ENCODE results near the gene GUCD1.

GUCD1 gene

DNA sequence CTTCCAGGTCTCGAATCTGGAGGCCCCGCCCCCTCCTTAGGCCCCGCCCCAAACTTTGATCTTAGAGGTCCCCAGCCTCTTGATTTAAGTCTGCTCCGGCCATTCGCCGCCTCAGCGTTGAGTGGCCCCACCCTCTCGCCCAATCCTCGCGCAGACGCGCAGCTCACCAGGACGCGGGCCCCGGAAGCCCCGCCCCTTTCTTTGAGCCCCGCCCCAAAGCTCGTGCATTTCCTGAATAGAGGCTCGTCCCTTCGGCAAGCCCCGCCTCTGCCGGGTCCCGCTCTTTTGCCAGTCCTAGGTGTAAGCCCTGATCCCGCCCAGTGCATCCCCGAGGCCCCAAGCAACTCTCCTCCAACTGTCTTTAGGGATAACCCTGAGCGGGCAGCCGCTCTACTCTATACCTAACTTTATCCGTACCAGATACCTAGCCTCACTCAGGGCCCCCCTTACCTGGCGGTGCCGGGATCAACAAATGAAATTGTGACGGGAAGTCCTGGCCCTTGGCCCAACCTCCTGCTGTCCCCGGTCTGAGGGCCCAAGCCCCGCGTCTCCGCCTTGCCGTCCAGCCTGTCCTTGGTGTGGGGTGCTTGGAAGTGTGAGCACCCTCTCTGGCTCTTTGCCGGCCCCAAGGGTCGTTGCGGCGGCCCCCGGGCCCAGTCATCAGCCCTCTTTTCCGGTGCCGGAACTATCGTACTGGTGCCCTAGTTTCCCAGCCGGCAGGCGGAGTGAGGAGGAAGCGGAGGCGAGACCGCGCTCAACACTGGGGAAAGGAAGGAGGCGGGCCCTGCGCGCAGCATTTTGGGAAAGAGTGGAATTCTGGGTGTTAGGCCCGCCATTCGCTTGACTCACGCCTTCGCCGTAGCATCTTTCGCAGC, 464 bp upstream of the GUCD1 start, which contains the start of gene SNRPD3 (continued):
- TF ChIP-seq ZNF24 (tag by site-specific recombination; IDR thresholded peaks at IDR 0.05) (peak; percentile 90), ZNF664 (tag by site-specific recombination; IDR thresholded peaks at IDR 0.05) (peak; percentile 11; the same call in 1 of the 2 replicates), ZNF157 (tag by site-specific recombination; IDR thresholded peaks at IDR 0.05) (no peak), OSR2 (tag by site-specific recombination; IDR thresholded peaks at IDR 0.05) (no peak), ZNF48 (tag by site-specific recombination; IDR thresholded peaks at IDR 0.05) (no peak), REPIN1 (tag by site-specific recombination; IDR thresholded peaks at IDR 0.05; ENCODE audit: low read depth) (0 out of 2 replicates have a peak, but pooled peaks have one; percentile 92), ZFP37 (tag by site-specific recombination; IDR thresholded peaks at IDR 0.05) (peak; percentile 98), GLI2 (tag by site-specific recombination; IDR thresholded peaks at IDR 0.05; ENCODE audit: borderline replicate concordance, low read depth) (no peak), ZNF76 (tag by site-specific recombination; IDR thresholded peaks at IDR 0.05; ENCODE audit: borderline replicate concordance, low read depth) (peak; percentile 99), ZNF548 (tag by site-specific recombination; IDR thresholded peaks at IDR 0.05) (no peak), ZNF174 (tag by site-specific recombination; IDR thresholded peaks at IDR 0.05) (no peak), WT1 (tag by site-specific recombination; IDR thresholded peaks at IDR 0.05) (peak; percentile 25), ZFHX2 (tag by site-specific recombination; conservative IDR thresholded peaks at IDR 0.05) (peak; percentile 90), ZNF302 (tag by site-specific recombination; IDR thresholded peaks at IDR 0.05; ENCODE audit: low read depth) (0 out of 2 replicates have a peak, but pooled peaks have one; percentile 21), ZFP41 (tag by site-specific recombination; IDR thresholded peaks at IDR 0.05; ENCODE audit: borderline replicate concordance) (0 out of 2 replicates have a peak, but pooled peaks have one; percentile 13), ZNF433 (tag by site-specific recombination; IDR thresholded peaks at IDR 0.05; ENCODE audit: low read depth) (no peak), ZNF549 (tag by site-specific recombination; IDR thresholded peaks at IDR 0.05) (no peak), MYNN (tag by site-specific recombination; IDR thresholded peaks at IDR 0.05; ENCODE audit: borderline replicate concordance) (no peak; the same call in 1 of the 2 replicates)
- TF ChIP-seq, protein P1, sequence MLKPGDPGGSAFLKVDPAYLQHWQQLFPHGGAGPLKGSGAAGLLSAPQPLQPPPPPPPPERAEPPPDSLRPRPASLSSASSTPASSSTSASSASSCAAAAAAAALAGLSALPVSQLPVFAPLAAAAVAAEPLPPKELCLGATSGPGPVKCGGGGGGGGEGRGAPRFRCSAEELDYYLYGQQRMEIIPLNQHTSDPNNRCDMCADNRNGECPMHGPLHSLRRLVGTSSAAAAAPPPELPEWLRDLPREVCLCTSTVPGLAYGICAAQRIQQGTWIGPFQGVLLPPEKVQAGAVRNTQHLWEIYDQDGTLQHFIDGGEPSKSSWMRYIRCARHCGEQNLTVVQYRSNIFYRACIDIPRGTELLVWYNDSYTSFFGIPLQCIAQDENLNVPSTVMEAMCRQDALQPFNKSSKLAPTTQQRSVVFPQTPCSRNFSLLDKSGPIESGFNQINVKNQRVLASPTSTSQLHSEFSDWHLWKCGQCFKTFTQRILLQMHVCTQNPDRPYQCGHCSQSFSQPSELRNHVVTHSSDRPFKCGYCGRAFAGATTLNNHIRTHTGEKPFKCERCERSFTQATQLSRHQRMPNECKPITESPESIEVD (tag by site-specific recombination; IDR thresholded peaks at IDR 0.05) = no peak
- TF ChIP-seq, protein P2, sequence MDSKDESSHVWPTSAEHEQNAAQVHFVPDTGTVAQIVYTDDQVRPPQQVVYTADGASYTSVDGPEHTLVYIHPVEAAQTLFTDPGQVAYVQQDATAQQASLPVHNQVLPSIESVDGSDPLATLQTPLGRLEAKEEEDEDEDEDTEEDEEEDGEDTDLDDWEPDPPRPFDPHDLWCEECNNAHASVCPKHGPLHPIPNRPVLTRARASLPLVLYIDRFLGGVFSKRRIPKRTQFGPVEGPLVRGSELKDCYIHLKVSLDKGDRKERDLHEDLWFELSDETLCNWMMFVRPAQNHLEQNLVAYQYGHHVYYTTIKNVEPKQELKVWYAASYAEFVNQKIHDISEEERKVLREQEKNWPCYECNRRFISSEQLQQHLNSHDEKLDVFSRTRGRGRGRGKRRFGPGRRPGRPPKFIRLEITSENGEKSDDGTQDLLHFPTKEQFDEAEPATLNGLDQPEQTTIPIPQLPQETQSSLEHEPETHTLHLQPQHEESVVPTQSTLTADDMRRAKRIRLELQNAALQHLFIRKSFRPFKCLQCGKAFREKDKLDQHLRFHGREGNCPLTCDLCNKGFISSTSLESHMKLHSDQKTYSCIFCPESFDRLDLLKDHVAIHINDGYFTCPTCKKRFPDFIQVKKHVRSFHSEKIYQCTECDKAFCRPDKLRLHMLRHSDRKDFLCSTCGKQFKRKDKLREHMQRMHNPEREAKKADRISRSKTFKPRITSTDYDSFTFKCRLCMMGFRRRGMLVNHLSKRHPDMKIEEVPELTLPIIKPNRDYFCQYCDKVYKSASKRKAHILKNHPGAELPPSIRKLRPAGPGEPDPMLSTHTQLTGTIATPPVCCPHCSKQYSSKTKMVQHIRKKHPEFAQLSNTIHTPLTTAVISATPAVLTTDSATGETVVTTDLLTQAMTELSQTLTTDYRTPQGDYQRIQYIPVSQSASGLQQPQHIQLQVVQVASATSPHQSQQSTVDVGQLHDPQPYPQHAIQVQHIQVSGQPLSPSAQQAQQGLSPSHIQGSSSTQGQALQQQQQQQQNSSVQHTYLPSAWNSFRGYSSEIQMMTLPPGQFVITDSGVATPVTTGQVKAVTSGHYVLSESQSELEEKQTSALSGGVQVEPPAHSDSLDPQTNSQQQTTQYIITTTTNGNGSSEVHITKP (tag by site-specific recombination; IDR thresholded peaks at IDR 0.05) = peak; percentile 65
- TF ChIP-seq, protein P3, sequence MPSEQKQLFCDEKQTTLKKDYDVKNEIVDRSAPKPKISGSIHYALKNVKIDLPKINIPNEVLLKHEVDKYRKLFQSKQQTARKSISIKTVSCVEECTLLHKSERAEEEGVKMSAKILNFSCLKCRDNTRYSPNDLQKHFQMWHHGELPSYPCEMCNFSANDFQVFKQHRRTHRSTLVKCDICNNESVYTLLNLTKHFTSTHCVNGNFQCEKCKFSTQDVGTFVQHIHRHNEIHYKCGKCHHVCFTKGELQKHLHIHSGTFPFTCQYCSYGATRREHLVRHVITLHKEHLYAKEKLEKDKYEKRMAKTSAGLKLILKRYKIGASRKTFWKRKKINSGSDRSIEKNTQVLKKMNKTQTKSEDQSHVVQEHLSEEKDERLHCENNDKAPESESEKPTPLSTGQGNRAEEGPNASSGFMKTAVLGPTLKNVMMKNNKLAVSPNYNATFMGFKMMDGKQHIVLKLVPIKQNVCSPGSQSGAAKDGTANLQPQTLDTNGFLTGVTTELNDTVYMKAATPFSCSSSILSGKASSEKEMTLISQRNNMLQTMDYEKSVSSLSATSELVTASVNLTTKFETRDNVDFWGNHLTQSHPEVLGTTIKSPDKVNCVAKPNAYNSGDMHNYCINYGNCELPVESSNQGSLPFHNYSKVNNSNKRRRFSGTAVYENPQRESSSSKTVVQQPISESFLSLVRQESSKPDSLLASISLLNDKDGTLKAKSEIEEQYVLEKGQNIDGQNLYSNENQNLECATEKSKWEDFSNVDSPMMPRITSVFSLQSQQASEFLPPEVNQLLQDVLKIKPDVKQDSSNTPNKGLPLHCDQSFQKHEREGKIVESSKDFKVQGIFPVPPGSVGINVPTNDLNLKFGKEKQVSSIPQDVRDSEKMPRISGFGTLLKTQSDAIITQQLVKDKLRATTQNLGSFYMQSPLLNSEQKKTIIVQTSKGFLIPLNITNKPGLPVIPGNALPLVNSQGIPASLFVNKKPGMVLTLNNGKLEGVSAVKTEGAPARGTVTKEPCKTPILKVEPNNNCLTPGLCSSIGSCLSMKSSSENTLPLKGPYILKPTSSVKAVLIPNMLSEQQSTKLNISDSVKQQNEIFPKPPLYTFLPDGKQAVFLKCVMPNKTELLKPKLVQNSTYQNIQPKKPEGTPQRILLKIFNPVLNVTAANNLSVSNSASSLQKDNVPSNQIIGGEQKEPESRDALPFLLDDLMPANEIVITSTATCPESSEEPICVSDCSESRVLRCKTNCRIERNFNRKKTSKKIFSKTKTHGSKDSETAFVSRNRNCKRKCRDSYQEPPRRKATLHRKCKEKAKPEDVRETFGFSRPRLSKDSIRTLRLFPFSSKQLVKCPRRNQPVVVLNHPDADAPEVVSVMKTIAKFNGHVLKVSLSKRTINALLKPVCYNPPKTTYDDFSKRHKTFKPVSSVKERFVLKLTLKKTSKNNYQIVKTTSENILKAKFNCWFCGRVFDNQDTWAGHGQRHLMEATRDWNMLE (tag by site-specific recombination; conservative IDR thresholded peaks at IDR 0.05; ENCODE audit: low read depth) = peak; percentile 79
- TF ChIP-seq, protein P4, sequence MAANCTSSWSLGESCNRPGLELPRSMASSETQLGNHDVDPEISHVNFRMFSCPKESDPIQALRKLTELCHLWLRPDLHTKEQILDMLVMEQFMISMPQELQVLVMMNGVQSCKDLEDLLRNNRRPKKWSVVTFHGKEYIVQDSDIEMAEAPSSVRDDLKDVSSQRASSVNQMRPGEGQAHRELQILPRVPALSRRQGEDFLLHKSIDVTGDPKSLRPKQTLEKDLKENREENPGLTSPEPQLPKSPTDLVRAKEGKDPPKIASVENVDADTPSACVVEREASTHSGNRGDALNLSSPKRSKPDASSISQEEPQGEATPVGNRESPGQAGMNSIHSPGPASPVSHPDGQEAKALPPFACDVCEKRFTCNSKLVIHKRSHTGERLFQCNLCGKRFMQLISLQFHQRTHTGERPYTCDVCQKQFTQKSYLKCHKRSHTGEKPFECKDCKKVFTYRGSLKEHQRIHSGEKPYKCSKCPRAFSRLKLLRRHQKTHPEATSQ (tag by site-specific recombination; IDR thresholded peaks at IDR 0.05) = peak; percentile 93
- TF ChIP-seq, protein P5, sequence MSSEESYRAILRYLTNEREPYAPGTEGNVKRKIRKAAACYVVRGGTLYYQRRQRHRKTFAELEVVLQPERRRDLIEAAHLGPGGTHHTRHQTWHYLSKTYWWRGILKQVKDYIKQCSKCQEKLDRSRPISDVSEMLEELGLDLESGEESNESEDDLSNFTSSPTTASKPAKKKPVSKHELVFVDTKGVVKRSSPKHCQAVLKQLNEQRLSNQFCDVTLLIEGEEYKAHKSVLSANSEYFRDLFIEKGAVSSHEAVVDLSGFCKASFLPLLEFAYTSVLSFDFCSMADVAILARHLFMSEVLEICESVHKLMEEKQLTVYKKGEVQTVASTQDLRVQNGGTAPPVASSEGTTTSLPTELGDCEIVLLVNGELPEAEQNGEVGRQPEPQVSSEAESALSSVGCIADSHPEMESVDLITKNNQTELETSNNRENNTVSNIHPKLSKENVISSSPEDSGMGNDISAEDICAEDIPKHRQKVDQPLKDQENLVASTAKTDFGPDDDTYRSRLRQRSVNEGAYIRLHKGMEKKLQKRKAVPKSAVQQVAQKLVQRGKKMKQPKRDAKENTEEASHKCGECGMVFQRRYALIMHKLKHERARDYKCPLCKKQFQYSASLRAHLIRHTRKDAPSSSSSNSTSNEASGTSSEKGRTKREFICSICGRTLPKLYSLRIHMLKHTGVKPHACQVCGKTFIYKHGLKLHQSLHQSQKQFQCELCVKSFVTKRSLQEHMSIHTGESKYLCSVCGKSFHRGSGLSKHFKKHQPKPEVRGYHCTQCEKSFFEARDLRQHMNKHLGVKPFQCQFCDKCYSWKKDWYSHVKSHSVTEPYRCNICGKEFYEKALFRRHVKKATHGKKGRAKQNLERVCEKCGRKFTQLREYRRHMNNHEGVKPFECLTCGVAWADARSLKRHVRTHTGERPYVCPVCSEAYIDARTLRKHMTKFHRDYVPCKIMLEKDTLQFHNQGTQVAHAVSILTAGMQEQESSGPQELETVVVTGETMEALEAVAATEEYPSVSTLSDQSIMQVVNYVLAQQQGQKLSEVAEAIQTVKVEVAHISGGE (tag by site-specific recombination; conservative IDR thresholded peaks at IDR 0.05; ENCODE audit: low read depth) = peak; percentile 99
